Mesothelial cell of epicardium (in vitro differentiated cells): Measurements from ENCODE around the gene BTBD17. TPM values are rescaled to one million over a fixed set of nuclear protein-coding genes. Genes with fewer than 3 reads are reported as not detected.

ENCODE experiments used
- DNase-seq, 2 experiments: peaks; one replicate each; pipeline ENCODE4 v3.0.0; 2021; ENCODE audit warnings: low spot score in 2 of 2; ENCODE audit not compliant: unreplicated experiment in 2 of 2
- H3K27ac Mint-ChIP-seq: 2 replicates; pipeline ENCODE4 v1.8.0; 2021; ENCODE audit warnings: mixed read lengths
- H3K27me3 Mint-ChIP-seq: 2 replicates; pipeline ENCODE4 v1.8.0; 2021; ENCODE audit warnings: low read depth, mixed read lengths
- H3K36me3 Mint-ChIP-seq: 2 replicates; pipeline ENCODE4 v1.8.0; 2021; ENCODE audit warnings: mixed read lengths
- H3K4me1 Mint-ChIP-seq: 2 replicates; pipeline ENCODE4 v1.8.0; 2021; ENCODE audit warnings: mixed read lengths
- H3K4me3 Mint-ChIP-seq: 2 replicates; pipeline ENCODE4 v1.8.0; 2021; ENCODE audit warnings: mild to moderate bottlenecking, moderate library complexity, mixed read lengths
- H3K9me3 Mint-ChIP-seq: 2 replicates; pipeline ENCODE4 v1.8.0; 2021; ENCODE audit warnings: mixed read lengths
- CTCF ChIP-seq: fragments of 200-600 bp; sonication (generic); IDR thresholded peaks from one replicate; pipeline ENCODE4 v1.5.0; 2021; ENCODE audit warnings: antibody characterized with exemption; ENCODE audit not compliant: unreplicated experiment
- total RNA-seq: library from RNA; stranded (reverse); gene quantifications from 3 replicates; pipeline ENCODE4 v1.2.1, GENCODE V29; 2021

BTBD17 gene
- total RNA-seq, 1 donor from 2014 or later = 0.16 TPM

DNA sequence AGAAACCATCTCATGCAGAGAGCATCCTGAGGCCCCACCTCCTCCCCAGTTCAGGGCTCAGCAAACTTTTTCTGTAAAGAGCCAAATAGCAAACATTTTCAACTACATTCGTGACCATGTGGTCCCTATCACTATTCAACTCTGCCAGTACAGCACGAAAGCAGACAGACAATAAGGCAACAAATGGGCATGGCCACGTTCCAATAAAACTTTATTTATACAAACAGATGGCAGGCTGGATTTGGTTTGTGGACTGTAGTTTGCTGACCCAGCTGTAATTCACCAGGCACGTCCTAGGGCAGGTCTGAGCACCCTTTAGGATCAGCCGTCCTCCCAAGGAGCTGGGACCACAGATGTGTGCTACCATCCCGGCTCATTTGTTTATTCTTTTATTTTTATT, 43.1 kb upstream of the BTBD17 start:
- Mint-ChIP-seq H3K9me3 (no peaks in the 10 kb centered on the region), H3K27ac (no peak overlapping the region), H3K4me3 (no peak overlapping the region), H3K36me3 (no peaks in the 10 kb centered on the region), H3K27me3 (no peaks in the 10 kb centered on the region), H3K4me1 (peaks cover 11% of the 10 kb centered on the region)
- no peak for TF ChIP-seq CTCF
- DNase-seq = no peak

GRCh38 chr17:74404218-74404617, 42.5 kb upstream of the BTBD17 start:
- TF ChIP-seq CTCF = no peak
- H3K27me3 Mint-ChIP-seq = no peaks in the 10 kb centered on the region
- no peaks in the 10 kb centered on the region for H3K9me3 Mint-ChIP-seq
- no peaks in the 10 kb centered on the region for H3K36me3 Mint-ChIP-seq
- no peak for DNase-seq
- H3K4me1 Mint-ChIP-seq = peaks cover 11% of the 10 kb centered on the region
- H3K4me3 Mint-ChIP-seq = no peak overlapping the region
- H3K27ac Mint-ChIP-seq = no peak overlapping the region

GRCh38 chr17:74403512-74404137, 42.0 kb upstream of the BTBD17 start:
- H3K27ac Mint-ChIP-seq = no peak overlapping the region
- DNase-seq = no peak
- H3K27me3 Mint-ChIP-seq = no peaks in the 10 kb centered on the region
- H3K36me3 Mint-ChIP-seq = no peaks in the 10 kb centered on the region
- H3K4me3 Mint-ChIP-seq = no peak overlapping the region
- H3K9me3 Mint-ChIP-seq = no peaks in the 10 kb centered on the region
- peaks cover 11% of the 10 kb centered on the region for H3K4me1 Mint-ChIP-seq
- TF ChIP-seq CTCF = no peak

DNA sequence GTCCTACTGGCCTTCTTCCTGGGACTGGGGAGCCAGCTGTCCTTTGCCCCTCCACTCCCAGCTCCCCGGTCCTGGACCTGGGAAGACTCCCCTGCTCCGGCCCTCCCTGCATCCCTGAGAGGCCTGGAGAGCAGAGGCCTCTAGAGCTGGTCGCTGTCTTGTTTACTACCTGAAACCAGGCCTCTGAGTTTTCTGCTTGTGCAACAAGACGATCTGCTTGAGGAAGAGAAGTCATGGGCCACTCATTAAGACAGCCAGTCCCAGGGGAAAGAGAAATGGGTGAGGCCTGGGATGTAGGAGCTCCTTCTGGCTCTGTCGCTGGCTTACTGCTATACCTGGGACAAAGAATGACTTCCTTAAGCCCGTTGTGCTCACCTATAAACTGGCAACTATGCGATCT, 40.4 kb upstream of the BTBD17 start:
- Mint-ChIP-seq H3K4me1 (peaks cover 11% of the 10 kb centered on the region), H3K9me3 (no peaks in the 10 kb centered on the region), H3K27ac (no peak overlapping the region), H3K36me3 (no peaks in the 10 kb centered on the region), H3K27me3 (no peaks in the 10 kb centered on the region), H3K4me3 (no peak overlapping the region)
- TF ChIP-seq CTCF = no peak
- no peak for DNase-seq

DNA sequence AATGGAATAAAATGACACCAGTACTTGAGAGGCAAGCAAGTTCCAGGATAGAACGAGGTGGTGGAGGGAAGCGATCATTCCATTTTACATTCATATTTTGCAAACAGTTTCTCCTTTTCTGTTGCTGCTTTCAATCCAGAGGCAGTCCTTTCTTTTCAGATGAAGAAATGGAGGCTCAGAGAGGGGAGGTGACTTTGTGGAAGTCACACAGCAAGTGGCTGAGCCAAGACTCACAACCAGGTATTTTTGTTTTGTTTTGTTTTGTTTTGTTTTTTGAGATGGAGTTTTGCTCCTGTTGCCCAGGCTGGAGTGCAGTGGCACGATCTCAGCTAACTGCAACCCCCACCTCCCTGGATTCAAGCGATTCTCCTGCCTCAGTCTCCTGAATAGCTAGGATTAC, 34.9 kb upstream of the BTBD17 start:
- H3K4me3 Mint-ChIP-seq = no peak overlapping the region
- no peaks in the 10 kb centered on the region for H3K9me3 Mint-ChIP-seq
- H3K4me1 Mint-ChIP-seq = peaks cover 5% of the 10 kb centered on the region
- TF ChIP-seq CTCF = no peak
- H3K27ac Mint-ChIP-seq = no peak overlapping the region
- H3K27me3 Mint-ChIP-seq = no peaks in the 10 kb centered on the region
- DNase-seq = no peak
- no peaks in the 10 kb centered on the region for H3K36me3 Mint-ChIP-seq

DNA sequence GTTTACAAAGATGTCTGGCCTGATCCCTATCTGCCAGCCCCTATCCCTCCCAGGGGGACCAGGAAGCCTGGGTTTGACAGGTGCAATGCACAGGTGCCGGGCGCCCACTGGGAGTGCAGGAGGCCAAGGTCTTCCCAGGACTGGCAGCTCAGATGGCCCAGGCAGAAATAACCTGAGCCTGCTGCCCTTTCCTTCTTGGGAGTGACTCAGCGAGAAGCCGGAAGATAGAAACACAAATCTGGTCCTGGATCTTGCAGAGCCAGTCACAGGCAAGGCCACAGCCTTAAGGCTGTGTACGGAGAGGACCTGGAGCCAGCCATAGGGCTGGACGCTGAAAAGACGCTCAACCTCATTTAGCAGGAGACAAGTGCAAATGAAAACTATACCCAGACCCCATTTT, 33.3 kb upstream of the BTBD17 start:
- Mint-ChIP-seq H3K9me3 (no peaks in the 10 kb centered on the region), H3K4me3 (no peak overlapping the region), H3K36me3 (no peaks in the 10 kb centered on the region), H3K27ac (no peak overlapping the region), H3K4me1 (peaks cover 15% of the 10 kb centered on the region), H3K27me3 (no peaks in the 10 kb centered on the region)
- DNase-seq = no peak
- TF ChIP-seq CTCF = no peak
